Mesendoderm (in vitro differentiated cells): ENCODE measurements around the gene SEMA6A.
"Not testable (repeated sequence)": the region's sequence is repeated elsewhere in the genome, so short reads cannot be mapped to it uniquely, and the experiment has no call there.

Experiments
- DNase-seq: peaks from one replicate; pipeline ENCODE4 v3.0.0; 2013
- H2AK5ac ChIP-seq: 2 replicates; pipeline ENCODE4 v1.6.1; 2013; ENCODE audit warnings: low read length, inconsistent platforms
- H2BK120ac ChIP-seq: 2 replicates; pipeline ENCODE4 v1.6.1; 2013; ENCODE audit warnings: low read depth, mild to moderate bottlenecking, low read length, moderate library complexity, mixed read lengths
- H2BK15ac ChIP-seq: replicated peaks from 2 replicates; pipeline ENCODE4 v1.6.1; 2013; ENCODE audit warnings: low read depth, mild to moderate bottlenecking, moderate library complexity
- H2BK5ac ChIP-seq: 2 replicates; pipeline ENCODE4 v1.6.1; 2013; ENCODE audit warnings: low read length, inconsistent platforms
- H3K18ac ChIP-seq: 2 replicates; pipeline ENCODE4 v1.6.1; 2013; ENCODE audit warnings: mild to moderate bottlenecking, low read length, mixed read lengths
- H3K23ac ChIP-seq: one replicate; pipeline ENCODE4 v1.6.1; 2013; ENCODE audit warnings: low read length
- H3K27ac ChIP-seq: 2 replicates; pipeline ENCODE4 v1.5.1; 2013; ENCODE audit warnings: low read depth, mild to moderate bottlenecking, inconsistent platforms, low read length, moderate library complexity
- H3K27me3 ChIP-seq: 2 replicates; pipeline ENCODE4 v1.6.1; 2013; ENCODE audit warnings: low read length, control low read depth, mild to moderate bottlenecking, inconsistent platforms; ENCODE audit not compliant: insufficient read depth, poor library complexity
- H3K36me3 ChIP-seq: 2 replicates; pipeline ENCODE4 v1.6.1; 2013; ENCODE audit warnings: low read length, inconsistent platforms; ENCODE audit not compliant: control insufficient read depth, insufficient read depth
- H3K4ac ChIP-seq: one replicate; pipeline ENCODE4 v1.6.1; 2013; ENCODE audit warnings: low read depth, mild to moderate bottlenecking, low read length, moderate library complexity
- H3K4me1 ChIP-seq: 2 replicates; pipeline ENCODE4 v1.6.1; 2013; ENCODE audit warnings: low read depth, low read length, inconsistent platforms; ENCODE audit not compliant: control insufficient read depth
- H3K4me2 ChIP-seq: 2 replicates; pipeline ENCODE4 v1.6.1; 2013; ENCODE audit warnings: low read length
- H3K4me3 ChIP-seq: 2 replicates; pipeline ENCODE4 v1.5.1; 2013; ENCODE audit warnings: mild to moderate bottlenecking, low read length
- H3K56ac ChIP-seq: one replicate; pipeline ENCODE4 v1.6.1; 2013; ENCODE audit warnings: low read length
- H3K79me1 ChIP-seq: 2 replicates; pipeline ENCODE4 v1.6.1; 2013; ENCODE audit warnings: low read length, inconsistent platforms
- H3K79me2 ChIP-seq: 2 replicates; pipeline ENCODE4 v1.6.1; 2013; ENCODE audit warnings: mild to moderate bottlenecking, low read length; ENCODE audit not compliant: control insufficient read depth, insufficient read depth
- H3K9ac ChIP-seq: 2 replicates; pipeline ENCODE4 v1.6.1; 2013; ENCODE audit warnings: low read length, inconsistent platforms
- H4K5ac ChIP-seq: one replicate; pipeline ENCODE4 v1.6.1; 2013; ENCODE audit warnings: low read length
- H4K8ac ChIP-seq: one replicate; pipeline ENCODE4 v1.6.1; 2013; ENCODE audit warnings: low read depth, mild to moderate bottlenecking, control low read depth, low read length, moderate library complexity
- WGBS: extraction: QIAGEN DNeasy Blood & Tissue Kit; methylation state at CpG from one replicate; pipeline ENCODE4 v1.1.7; 2013; ENCODE audit warnings: low lambda C conversion rate, missing lambda C conversion rate; ENCODE audit not compliant: insufficient coverage; ENCODE audit errors: extremely low coverage; 5-methylcytosine and 5-hydroxymethylcytosine counted together

The SEMA6A gene

DNA sequence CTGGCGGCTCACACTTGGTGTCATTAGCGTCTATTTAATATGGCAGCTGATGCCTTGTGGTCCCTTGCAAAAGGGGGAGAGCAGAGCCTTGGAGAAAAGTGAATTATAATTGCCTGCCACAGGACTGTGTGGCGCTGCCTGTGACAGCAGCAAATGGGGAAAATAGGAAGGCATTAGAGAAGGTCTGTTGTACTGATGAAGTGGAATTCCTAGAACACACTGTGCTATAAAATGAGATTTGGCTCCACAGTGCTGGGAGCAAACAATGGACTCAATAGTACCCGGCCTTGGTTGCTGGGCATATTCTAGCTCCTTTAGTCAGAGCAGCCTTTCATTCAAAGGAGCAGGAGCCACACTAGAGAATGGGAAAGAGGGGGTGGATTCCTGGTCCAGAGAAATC is 21.3 kb downstream of the SEMA6A start:
- Histone ChIP-seq H3K4me3 (no peak overlapping the region), H3K9ac (no peak overlapping the region), H3K56ac (peak overlapping the region; percentile 17), H3K79me1 (no peaks in the 10 kb centered on the region), H2AK5ac (no peak overlapping the region), H2BK120ac (no peak overlapping the region), H3K4me1 (peaks cover 9% of the 10 kb centered on the region), H3K27me3 (no peaks in the 10 kb centered on the region), H4K5ac (no peak overlapping the region), H3K79me2 (peaks cover 90% of the 10 kb centered on the region), H2BK5ac (no peak overlapping the region), H3K18ac (no peak overlapping the region), H3K4ac (no peak overlapping the region), H3K36me3 (no peaks in the 10 kb centered on the region), H3K4me2 (no peak overlapping the region), H2BK15ac (no peak overlapping the region), H3K23ac (no peak overlapping the region), H3K27ac (no peak overlapping the region), H4K8ac (no peak overlapping the region)
- WGBS, result no CpG with 5 or more reads among the region's 4 CpGs
- no peak for DNase-seq

- H3K23ac ChIP-seq, result no peak overlapping the region
- H3K27ac ChIP-seq, result no peak overlapping the region
- no peak overlapping the region for H2BK15ac ChIP-seq
- no peak overlapping the region for H3K18ac ChIP-seq
- H3K79me1 ChIP-seq, result no peaks in the 10 kb centered on the region
- H3K79me2 ChIP-seq, result peaks cover 88% of the 10 kb centered on the region
- H3K56ac ChIP-seq, result no peak overlapping the region
- peaks cover 8% of the 10 kb centered on the region for H3K4me1 ChIP-seq
- no peaks in the 10 kb centered on the region for H3K36me3 ChIP-seq
- no peak overlapping the region for H4K5ac ChIP-seq
- H4K8ac ChIP-seq, result no peak overlapping the region
- H3K4me2 ChIP-seq, result no peak overlapping the region
- H3K4ac ChIP-seq, result no peak overlapping the region
- H3K4me3 ChIP-seq, result no peak overlapping the region
- no peak overlapping the region for H3K9ac ChIP-seq
- H3K27me3 ChIP-seq, result no peaks in the 10 kb centered on the region
- no peak for DNase-seq
- H2BK120ac ChIP-seq, result no peak overlapping the region
- no peak overlapping the region for H2BK5ac ChIP-seq
- H2AK5ac ChIP-seq, result no peak overlapping the region
Observed at GRCh38 chr5:116550082-116550481, 24.5 kb downstream of the SEMA6A start.

- Histone ChIP-seq H3K27ac (no peak overlapping the region), H3K79me1 (no peaks in the 10 kb centered on the region), H3K56ac (no peak overlapping the region), H4K5ac (no peak overlapping the region), H2BK5ac (no peak overlapping the region), H3K79me2 (peaks cover 89% of the 10 kb centered on the region), H2BK120ac (no peak overlapping the region), H4K8ac (no peak overlapping the region), H3K27me3 (no peaks in the 10 kb centered on the region), H3K4me1 (peaks cover 2% of the 10 kb centered on the region), H3K18ac (peak overlapping the region; percentile 47), H3K4ac (no peak overlapping the region), H2AK5ac (no peak overlapping the region), H3K4me3 (no peak overlapping the region), H2BK15ac (no peak overlapping the region), H3K4me2 (no peak overlapping the region), H3K9ac (no peak overlapping the region), H3K23ac (no peak overlapping the region), H3K36me3 (no peaks in the 10 kb centered on the region)
- no peak for DNase-seq
- no CpG with 5 or more reads among the region's 1 CpG for WGBS
Observed at GRCh38 chr5:116546743-116547124, 27.9 kb downstream of the SEMA6A start.

GRCh38 chr5:116546033-116546742 is 28.4 kb downstream of the SEMA6A start:
- Histone ChIP-seq H3K56ac (no peak overlapping the region), H3K27me3 (no peaks in the 10 kb centered on the region), H3K4ac (no peak overlapping the region), H2BK15ac (no peak overlapping the region), H2BK5ac (no peak overlapping the region), H3K4me3 (no peak overlapping the region), H4K8ac (no peak overlapping the region), H3K36me3 (no peaks in the 10 kb centered on the region), H2BK120ac (no peak overlapping the region), H3K18ac (peak overlapping the region; percentile 47), H4K5ac (no peak overlapping the region), H3K79me2 (peaks cover 89% of the 10 kb centered on the region), H3K27ac (no peak overlapping the region), H3K9ac (no peak overlapping the region), H3K23ac (no peak overlapping the region), H3K4me2 (no peak overlapping the region), H3K4me1 (peaks cover 2% of the 10 kb centered on the region), H2AK5ac (no peak overlapping the region), H3K79me1 (no peaks in the 10 kb centered on the region)
- WGBS, result no CpG with 5 or more reads among the region's 1 CpG
- DNase-seq, result peak; percentile 85

DNA sequence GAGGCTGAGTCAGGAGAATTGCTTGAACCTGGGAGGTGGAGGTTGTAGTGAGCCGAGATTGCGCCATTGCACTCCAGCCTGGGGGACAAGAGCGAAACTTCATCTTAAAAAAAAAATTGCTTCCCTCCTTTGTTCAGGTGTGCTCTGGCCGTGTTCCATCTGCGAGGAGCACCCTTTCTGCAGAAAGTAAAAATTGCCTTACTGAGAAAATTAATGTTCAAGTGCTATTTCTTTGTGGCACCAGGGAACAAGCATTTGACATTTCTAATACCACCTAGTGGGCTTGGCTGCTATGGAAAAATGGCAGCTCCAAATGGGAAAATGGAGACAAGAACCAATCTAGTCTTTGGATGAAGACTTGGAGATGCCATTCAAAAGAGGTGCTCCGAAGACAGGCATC is 29.2 kb downstream of the SEMA6A start:
- H3K4me2 ChIP-seq, H3K4me3 ChIP-seq, H3K9ac ChIP-seq, H2AK5ac ChIP-seq, DNase-seq, H3K4ac ChIP-seq, H3K27me3 ChIP-seq, H4K5ac ChIP-seq, H4K8ac ChIP-seq, H2BK15ac ChIP-seq, H2BK120ac ChIP-seq, H3K27ac ChIP-seq, H3K23ac ChIP-seq, H3K18ac ChIP-seq, H3K4me1 ChIP-seq, H3K56ac ChIP-seq, H2BK5ac ChIP-seq, H3K36me3 ChIP-seq, H3K79me1 ChIP-seq: not testable (repeated sequence)
- no CpG with 5 or more reads among the region's 6 CpGs for WGBS
- H3K79me2 ChIP-seq, result peaks cover 89% of the 10 kb centered on the region
